HG03103 (cell line): ENCODE measurements around the gene BRCA2.

Experiments
- ATAC-seq: cut with Tn5 transposase; IDR thresholded peaks from one replicate; pipeline ENCODE4 v1.9.1; 2021; ENCODE audit warnings: low read depth; ENCODE audit not compliant: unreplicated experiment

BRCA2 gene

DNA sequence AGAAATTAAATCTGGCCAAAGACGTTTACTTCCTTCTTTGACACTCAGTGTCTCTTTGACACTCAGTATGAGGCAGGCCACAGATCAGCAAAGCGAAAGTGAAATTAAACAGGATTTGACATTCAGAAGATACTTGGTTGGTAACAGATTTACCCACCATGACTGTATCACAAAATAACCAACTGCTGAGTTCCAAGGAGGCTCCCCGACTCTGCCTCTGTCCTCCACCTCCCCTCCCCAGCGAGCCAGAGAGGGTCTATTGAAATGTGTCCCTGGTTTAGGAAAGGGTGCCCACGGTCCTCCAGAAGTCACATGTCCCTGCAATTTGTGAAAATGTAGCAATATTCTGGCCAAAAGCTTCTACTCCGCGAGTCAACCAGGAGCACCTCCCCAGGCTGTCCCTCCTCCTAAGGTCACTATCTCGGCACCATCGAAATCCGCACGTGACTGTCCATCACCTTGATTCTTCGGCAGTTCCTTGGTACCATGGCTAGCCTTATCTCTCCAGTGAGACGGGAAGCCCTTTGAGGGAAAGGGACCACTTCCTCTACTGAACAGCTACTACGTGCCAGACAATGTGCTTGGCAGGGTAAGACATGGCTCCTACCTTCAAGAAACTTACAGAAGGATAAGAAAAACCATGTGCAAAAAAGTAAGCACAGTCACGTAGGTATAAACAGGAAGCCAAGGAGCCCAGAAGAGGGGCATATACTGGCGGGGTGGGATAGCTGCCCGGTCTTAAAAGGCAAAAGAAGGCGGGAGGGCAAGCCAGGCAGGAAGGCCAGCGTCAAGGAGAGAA is 111.1 kb downstream of the BRCA2 start:
- peak; percentile 34 for ATAC-seq

DNA sequence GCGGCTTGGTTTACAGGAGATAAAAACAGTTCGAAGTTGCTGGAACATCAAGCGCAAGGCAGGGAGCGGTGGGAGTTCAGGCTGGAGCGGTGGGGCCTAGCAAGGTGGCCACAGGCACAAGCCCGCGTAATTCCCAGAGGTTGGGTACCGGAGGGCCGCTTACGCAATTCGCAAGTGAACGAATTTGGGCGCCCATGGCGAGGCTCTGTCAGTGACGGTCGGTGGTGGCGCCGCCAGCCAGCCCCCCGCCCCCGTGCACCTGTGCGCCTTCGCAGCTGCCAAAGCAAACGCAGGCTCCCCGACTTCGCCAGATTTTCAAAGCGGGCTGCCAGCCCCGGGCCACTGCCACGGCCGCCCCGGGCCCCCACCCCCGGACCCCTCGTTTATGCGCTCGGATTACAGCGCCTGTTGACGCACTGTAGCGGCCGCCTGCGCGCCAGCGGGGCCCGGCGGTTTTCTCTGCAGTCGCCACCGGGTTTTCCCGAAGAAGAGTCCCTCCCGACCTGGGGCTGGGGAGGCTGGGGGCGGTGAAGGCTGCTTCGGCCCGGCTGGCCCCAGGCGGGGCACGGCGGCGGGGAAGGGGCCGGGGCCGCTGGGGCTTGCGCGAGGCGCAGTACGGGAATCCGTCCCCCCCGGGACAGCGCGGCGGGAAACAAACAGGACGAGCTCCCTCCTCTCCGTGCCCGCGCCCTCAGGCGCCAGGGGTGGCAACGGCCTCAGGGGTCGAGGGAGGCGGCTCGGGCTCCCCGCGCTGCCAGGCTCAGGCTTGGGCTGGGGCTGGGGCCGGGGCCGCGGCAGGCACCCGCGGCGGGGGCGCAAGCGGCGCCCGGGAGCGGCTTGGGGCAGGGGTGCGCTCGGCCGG is 111.9 kb downstream of the BRCA2 start:
- peak; percentile 14 for ATAC-seq

DNA sequence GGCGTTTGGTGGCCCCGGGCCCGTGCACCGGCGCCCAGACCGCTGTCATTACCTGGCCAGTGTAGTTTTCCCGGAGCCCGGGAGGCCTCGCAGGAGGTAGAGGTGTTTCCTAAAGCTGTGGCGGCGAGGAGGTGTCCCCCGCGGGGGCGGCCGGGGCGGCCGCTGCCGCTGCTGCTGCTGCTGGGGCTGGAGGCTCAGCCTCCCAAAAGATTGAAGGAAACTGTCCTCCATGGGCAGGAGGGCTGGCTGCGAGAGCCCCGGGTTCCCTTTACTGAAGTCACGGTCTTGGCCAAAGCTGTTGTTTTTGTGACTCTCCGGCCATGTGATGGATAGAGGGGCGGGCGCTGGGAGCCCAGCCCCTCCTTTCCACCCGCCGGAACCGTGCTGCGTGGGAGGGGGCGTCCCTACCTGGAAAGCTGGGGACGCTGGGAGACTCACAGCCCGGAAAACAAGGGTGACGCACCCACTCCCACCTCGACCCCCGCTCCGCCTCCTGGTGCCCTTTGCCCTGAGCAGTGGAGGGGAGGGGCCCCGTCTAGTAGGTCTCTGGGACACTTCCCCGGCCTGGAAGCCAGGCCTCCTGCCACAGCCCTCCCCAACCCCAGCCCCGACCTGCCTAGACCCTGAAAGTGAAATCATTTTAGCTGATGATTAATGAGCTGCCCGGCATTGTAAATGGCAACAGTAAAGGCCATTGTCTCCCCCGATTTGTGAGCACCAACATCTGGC is 112.7 kb downstream of the BRCA2 start, which contains the start of gene N4BP2L1:
Gene N4BP2L1 (minus strand): TSS at position 279 of the 729 bp plus-strand sequence. CDS start 48 bp downstream, at position 231.
- peak; percentile 63 for ATAC-seq

DNA sequence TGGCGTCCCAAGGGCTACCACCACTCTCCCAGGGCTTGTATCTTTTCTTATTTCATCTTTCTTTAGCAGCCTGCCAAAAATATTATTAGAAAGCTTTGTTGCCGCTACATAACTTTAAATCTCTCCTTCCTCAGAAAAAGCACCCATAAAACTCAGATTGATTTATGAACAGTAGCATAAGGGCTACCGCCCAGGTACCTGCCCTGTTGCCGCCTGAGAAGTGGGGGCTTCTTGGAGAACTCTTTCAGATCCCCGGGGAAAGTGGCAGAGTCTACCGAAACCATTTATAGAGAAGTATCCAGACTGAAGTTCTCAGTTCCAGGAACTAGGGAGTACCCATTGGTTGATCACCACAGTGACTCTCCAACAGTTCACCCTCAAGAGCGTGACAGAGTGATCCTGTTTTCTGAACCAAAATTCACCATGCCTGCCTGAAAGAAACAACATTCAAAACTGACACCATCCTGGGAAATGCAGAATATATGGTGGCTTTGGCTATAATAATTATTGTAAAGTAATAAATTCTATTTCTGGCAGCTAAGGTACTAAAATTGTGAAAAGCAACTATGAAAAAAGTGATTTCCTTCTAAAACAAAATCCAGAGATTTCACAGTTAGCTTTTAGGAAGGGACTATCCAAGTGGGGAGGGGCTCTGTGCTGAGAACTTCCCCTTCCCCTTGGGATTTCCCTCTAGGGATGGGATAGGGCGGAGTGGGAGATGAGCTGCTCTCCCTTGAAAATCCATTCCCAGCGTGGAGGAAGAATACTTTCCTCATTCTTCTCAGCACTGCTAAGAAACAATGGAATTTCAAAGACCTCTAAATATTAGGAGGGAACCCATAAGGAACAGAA is 113.5 kb downstream of the BRCA2 start:
- no peak for ATAC-seq

DNA sequence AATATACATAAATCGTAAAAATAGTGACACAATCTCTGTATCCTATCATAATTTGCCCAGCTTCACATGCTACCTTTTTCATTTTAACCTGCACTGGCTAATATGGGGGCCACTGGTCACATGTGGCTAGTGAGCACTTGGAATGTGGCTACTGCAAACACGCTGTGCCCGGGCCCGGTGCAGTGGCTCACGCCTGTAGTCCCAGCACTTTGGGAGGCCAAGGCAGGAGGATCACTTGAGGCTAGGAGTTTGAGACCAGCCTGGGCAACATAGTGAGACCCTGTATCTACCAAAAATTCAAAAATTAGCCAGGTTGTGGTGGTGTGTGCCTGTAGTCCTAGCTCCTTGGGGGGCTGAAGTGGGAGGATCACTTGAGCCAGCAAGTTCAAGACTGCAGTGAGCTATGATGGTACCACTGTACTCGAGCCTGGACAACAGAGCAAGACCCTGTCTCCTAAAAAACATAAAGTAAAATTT is 114.2 kb downstream of the BRCA2 start:
- ATAC-seq = no peak

GRCh38 chr13:32430018-32430747 is 114.9 kb downstream of the BRCA2 start:
- no peak for ATAC-seq

DNA sequence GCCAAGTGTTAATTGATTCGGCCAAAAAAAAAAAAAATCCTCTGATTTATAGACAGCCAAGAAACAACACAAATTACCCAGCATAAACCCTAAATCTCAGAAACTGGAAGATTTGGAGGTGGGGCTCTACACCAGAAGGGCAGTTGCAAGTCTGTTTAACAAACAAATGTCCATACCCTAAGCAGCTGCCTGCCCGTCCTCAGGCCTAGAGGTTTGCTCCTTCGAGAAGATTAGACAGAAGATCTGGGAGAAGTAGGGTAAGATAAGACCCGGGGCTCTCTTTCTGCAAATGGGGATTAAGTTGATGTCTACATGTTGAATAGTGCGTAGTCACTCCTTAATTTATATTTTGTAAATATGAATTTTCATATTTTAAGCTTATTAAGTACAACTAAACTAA is 116.1 kb downstream of the BRCA2 start:
- no peak for ATAC-seq

DNA sequence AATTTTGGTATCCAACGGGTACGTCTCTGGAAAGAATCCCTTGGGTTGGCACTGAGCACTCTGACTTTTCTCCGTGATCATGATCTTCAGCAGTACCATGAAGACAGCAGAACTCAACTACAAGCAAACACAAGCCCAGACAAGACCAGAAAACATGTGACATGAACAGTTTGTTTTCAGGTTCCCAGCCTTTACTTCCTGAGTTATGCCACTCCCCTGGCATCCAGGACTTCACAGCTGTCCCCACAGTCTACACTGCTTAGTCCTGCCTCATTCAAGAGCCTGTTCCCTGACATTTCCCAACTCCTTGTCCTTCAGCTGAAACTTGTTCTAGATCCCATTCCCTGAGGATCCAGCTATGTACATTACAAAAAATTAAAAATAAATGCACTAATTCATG is 117.5 kb downstream of the BRCA2 start:
- no peak for ATAC-seq

DNA sequence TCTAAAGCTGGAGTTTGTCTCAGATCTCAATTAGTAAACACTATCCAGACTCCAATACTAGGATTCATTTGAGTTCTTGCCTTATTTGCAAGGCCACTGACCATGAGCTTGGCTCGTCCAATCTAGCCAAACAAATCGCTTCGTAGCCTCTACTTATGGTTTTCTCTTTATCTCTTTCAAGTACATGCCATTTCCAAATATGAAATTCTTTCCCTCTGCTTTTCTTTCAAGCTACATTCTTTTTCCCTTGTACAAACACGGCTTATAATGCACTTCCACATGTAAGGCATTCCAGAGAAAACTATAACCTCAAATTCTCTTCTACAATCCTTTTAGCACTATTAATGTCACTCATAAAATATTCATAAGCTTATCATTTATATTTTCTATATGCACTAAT is 123.6 kb downstream of the BRCA2 start:
- no peak for ATAC-seq

- ATAC-seq = no peak
Measured at GRCh38 chr13:32443111-32443510, 127.8 kb downstream of the BRCA2 start.

GRCh38 chr13:32445461-32445860 is 130.2 kb downstream of the BRCA2 start:
- ATAC-seq = no peak

DNA sequence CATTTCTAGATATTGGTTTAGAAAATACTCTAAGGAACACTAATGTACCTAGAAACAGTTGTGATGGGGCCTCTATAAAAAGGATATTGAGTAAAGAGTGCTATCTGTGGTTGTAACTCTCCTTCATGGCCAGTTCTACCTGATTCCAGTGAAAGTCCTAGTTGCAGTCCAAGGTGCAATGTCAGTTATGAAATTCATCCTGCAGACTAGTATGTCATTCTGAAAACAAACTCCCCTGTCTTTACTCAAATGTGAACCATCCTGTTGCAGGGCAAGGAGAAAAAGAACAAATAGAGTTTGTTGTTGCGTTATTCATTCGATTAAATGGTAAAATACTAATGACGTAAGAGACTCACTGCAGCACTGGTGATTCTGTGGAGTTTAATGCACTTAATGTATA is 130.9 kb downstream of the BRCA2 start:
- no peak for ATAC-seq

- no peak for ATAC-seq
Measured at GRCh38 chr13:32446773-32447465, 131.6 kb downstream of the BRCA2 start.

- ATAC-seq = no peak
Measured at GRCh38 chr13:32447894-32448623, 132.8 kb downstream of the BRCA2 start.

DNA sequence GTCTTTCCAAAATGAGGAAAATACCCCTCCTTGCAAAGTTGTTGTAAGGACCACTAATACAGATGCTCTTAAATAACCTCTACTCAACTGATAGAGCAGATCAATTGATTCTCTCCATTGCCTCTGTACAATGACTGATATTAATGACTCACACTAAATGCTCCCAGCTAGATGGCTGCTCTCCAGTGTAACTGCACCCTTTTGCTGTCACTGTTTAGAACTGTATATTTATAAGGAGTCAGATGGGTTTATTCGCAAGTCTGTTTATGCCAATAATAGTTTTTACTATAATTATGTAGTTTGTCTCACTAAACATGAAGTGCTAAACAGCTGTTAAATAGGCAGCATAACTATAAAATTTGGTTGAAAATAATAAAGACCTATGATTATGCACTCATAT is 133.7 kb downstream of the BRCA2 start:
- ATAC-seq = no peak
